Gastroesophageal sphincter (tissue), 4 donors: ENCODE results near the gene CCDC178. TPM values are rescaled to one million over a fixed set of nuclear protein-coding genes. Genes with fewer than 3 reads are reported as not detected.

Source experiments
- ATAC-seq: fragments of 150-250 bp; one replicate; pipeline ENCODE4 v1.9.1; 2016; ENCODE audit warnings: mild to moderate bottlenecking, moderate library complexity
- H3K27ac ChIP-seq, 4 donors: fragments of 200-600 bp; sonication (generic) in 3 of 4; 1 replicate in 3 of 4; 2 replicates in 1 of 4; pipeline ENCODE4 v1.5.1; 2016 to 2019
- H3K27me3 ChIP-seq: fragments of 200-600 bp; sonication (generic); one replicate; pipeline ENCODE4 v1.5.1; 2019
- H3K36me3 ChIP-seq, 2 donors: fragments of 200-600 bp; sonication (generic); one replicate each; pipeline ENCODE4 v1.5.1; 2019; ENCODE audit warnings: control low read depth in 1 of 2
- H3K4me1 ChIP-seq, 3 donors: fragments of 200-600 bp; sonication (generic); 1 replicate in 2 of 3; 2 replicates in 1 of 3; pipeline ENCODE4 v1.5.1; 2016 to 2019; ENCODE audit warnings: control low read depth in 2 of 3
- H3K4me3 ChIP-seq, 2 donors: fragments of 200-600 bp; sonication (generic); one replicate each; pipeline ENCODE4 v1.5.1; 2019; ENCODE audit warnings: mild to moderate bottlenecking in 1 of 2, moderate library complexity in 1 of 2
- H3K9me3 ChIP-seq, 3 donors: fragments of 200-600 bp; sonication (generic); one replicate each; pipeline ENCODE4 v1.5.1; 2017 to 2019; ENCODE audit warnings: control low read depth in 2 of 3
- EP300 ChIP-seq: sonication (generic); formaldehyde crosslinking; IDR thresholded peaks from one replicate; pipeline ENCODE4 v1.6.1; 2017; ENCODE audit warnings: antibody characterized with exemption, mild to moderate bottlenecking
- POLR2A ChIP-seq, 2 donors: fragments of 450-650 bp; IDR thresholded peaks; one replicate each; pipeline ENCODE4 v1.6.1; 2017; ENCODE audit warnings: antibody characterized with exemption in 2 of 2, mild to moderate bottlenecking in 2 of 2, moderate library complexity in 1 of 2
- POLR2AphosphoS5 ChIP-seq: sonication (generic); formaldehyde crosslinking; IDR thresholded peaks from one replicate; pipeline ENCODE4 v1.6.1; 2017; ENCODE audit warnings: antibody characterized with exemption
- WGBS, 2 donors: methylation state at CpG; one replicate each; pipeline ENCODE4 v1.1.5; 2018; ENCODE audit warnings: low coverage in 1 of 2; 5-methylcytosine and 5-hydroxymethylcytosine counted together
- total RNA-seq, 4 donors: library from RNA; depleted of rRNA; stranded (reverse); fragments of >200 nt; gene quantifications; one replicate each; pipeline ENCODE4 v1.1.0, GENCODE V29; 2016
- TF ChIP-seq, protein P1 (sequence below), 4 experiments: fragments of 200-600 bp in 2 of 4; fragments of 450-650 bp in 2 of 4; sonication (generic) in 1 of 4; IDR thresholded peaks; one replicate each; pipeline ENCODE4 v1.5.1; 2017 to 2019; ENCODE audit warnings: antibody characterized with exemption in 4 of 4, mild to moderate bottlenecking in 2 of 4, moderate library complexity in 2 of 4

Gene CCDC178
- total RNA-seq, 4 donors from 2014 or later = 0.27 to 3.3 (median 2.1) TPM; not detected in 1

DNA sequence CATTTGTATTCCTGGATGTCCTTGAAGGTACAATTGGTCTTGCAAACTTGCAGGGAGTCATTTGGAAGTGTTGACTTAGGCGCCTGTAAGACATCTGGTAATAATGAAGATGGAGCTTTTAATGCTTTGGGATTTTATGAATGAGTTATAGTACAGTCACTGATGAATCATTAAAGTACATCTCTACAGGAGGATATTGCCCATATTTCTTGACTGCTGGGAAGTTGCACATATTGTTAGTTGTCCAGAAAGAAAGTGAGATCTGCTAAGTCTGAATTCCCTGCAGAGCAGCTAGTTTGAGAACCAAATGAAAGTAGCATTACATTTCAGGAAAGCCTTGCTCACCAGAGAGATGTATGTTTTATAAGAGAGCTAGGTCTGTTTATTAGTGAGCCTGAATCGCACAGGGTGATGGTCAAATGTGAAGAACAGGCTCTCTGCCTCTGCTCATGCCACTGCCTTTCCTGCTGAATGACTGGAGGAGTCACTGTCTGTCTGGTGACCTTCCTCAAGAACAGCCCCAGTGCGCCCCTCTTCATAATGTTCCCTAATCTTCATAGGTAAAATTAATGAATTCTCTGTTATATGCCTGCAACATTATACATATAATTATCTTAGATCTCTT lies 528.7 kb downstream of the CCDC178 start:
- TF ChIP-seq EP300 (no peak), POLR2AphosphoS5 (no peak), POLR2A (IDR thresholded peaks at IDR 0.05) (no peak)
- TF ChIP-seq, protein P1, sequence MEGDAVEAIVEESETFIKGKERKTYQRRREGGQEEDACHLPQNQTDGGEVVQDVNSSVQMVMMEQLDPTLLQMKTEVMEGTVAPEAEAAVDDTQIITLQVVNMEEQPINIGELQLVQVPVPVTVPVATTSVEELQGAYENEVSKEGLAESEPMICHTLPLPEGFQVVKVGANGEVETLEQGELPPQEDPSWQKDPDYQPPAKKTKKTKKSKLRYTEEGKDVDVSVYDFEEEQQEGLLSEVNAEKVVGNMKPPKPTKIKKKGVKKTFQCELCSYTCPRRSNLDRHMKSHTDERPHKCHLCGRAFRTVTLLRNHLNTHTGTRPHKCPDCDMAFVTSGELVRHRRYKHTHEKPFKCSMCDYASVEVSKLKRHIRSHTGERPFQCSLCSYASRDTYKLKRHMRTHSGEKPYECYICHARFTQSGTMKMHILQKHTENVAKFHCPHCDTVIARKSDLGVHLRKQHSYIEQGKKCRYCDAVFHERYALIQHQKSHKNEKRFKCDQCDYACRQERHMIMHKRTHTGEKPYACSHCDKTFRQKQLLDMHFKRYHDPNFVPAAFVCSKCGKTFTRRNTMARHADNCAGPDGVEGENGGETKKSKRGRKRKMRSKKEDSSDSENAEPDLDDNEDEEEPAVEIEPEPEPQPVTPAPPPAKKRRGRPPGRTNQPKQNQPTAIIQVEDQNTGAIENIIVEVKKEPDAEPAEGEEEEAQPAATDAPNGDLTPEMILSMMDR (IDR thresholded peaks at IDR 0.05) = no peak
- Histone ChIP-seq H3K27ac (no peak overlapping the region), H3K36me3 (no peaks in the 10 kb centered on the region), H3K9me3 (no peaks in the 10 kb centered on the region), H3K4me3 (no peak overlapping the region), H3K4me1 (no peaks in the 10 kb centered on the region), H3K27me3 (no peaks in the 10 kb centered on the region)
- 45 to 70% methylated on average over 2 to 3 of the region's 3 CpGs for WGBS, 2 donors
- ATAC-seq = no peak

DNA sequence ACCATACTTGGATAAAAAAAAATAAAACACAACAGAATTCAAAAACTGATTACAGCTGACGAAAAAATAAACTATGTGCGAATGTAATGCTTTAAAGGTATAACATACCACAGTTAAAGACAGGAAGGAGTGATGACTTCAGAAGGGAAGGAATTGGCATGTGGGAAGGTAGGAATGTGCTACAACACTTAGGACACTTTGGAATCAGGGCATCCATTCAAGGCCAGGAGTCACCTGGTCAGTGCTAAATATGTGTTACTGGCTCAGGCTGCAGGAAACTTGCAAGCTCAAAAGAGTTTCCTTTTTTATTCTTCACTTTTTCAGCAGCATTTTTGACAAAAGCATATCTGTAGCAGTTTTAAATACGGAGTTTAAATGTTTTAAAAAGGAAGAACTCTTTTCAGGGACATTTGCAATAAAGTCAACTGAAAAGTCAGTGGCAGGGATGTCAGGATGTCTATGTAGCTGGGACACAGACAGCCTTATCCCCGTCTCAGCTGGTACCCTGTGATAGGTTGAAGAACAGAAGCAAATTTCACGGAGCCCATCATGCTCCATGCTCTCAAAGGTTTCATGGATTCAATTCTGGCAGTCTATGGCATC lies 529.7 kb downstream of the CCDC178 start:
- WGBS, 2 donors = 69 to 79% methylated on average over 4 to 5 of the region's 5 CpGs
- ATAC-seq = no peak
- TF ChIP-seq, protein P1 (IDR thresholded peaks at IDR 0.05) = no peak
- no peak for TF ChIP-seq POLR2AphosphoS5
- no peak for TF ChIP-seq EP300
- no peak for TF ChIP-seq POLR2A (IDR thresholded peaks at IDR 0.05)

DNA sequence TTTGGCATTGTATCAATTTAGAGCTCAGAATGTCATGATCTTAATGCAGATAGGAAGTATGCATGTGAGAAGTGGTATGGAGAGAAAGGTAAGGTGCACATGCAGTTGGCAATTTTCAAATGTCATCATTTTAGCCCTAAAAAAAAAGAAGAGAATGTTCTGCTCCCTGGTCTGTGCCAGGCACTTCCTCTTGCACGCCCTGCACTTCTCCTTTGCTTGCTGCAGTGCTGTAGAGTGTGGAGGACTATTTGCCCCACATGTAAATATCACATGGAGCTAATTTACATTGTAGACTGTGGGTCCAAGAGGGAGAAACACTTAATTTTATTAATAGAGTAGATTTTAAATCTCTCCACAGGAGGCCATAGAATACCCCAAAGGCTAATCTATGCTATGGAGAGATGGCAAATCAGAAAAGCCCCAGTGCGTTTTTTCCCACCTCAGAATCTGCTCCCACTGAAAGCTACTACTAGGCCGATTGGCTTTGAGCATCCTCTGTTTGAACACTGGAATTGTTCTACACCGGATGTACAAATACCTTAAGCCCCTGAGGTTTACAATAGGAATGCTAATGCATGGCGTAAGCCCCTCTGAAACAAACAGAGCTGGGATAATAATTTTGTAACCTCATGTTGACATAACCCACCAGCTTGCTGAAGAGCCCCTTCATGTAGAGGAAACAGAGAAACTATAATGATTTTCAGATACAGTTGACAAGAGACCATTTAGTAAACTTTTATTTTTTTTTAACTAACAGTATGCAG lies 530.5 kb downstream of the CCDC178 start:
- 60 to 75% methylated on average over 5 of the region's 5 CpGs for WGBS, 2 donors

More for the DNA sequence above, 529.7 kb downstream of the CCDC178 start:
- Histone ChIP-seq H3K4me3 (no peak overlapping the region), H3K4me1 (no peaks in the 10 kb centered on the region), H3K36me3 (no peaks in the 10 kb centered on the region), H3K9me3 (no peaks in the 10 kb centered on the region), H3K27me3 (no peaks in the 10 kb centered on the region), H3K27ac (no peak overlapping the region)

DNA sequence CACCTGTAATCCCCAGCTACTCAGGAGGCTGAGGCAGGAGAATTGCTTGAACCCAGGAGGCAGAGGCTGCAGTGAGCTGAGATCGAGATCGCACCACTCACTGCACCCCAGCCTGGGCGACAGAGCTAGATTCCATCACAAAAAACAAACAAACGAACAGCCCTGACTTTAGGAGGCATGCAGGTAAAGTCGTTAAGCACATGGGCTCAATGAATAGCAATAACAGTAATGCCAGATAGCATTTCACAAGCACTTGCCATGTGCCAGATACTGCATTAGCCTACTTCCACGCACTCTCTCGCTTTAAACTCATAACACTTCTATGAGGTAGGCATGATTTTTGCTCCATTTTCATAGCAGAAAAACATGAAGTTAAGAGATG lies 532.1 kb downstream of the CCDC178 start:
- no peaks in the 10 kb centered on the region for H3K36me3 ChIP-seq
- no peak overlapping the region for H3K27ac ChIP-seq
- no peaks in the 10 kb centered on the region for H3K4me1 ChIP-seq
- WGBS, 2 donors = 78 to 88% methylated on average over 6 to 7 of the region's 7 CpGs
- no peaks in the 10 kb centered on the region for H3K9me3 ChIP-seq
- no peak overlapping the region for H3K4me3 ChIP-seq
- ATAC-seq = no peak
- TF ChIP-seq POLR2AphosphoS5 (no peak), EP300 (no peak), POLR2A (IDR thresholded peaks at IDR 0.05) (no peak)
- TF ChIP-seq, protein P1 (IDR thresholded peaks at IDR 0.05) = no peak
- H3K27me3 ChIP-seq = no peaks in the 10 kb centered on the region

More for the DNA sequence above, 530.5 kb downstream of the CCDC178 start:
- no peak for ATAC-seq
- TF ChIP-seq POLR2AphosphoS5 (no peak), EP300 (no peak), POLR2A (IDR thresholded peaks at IDR 0.05) (no peak)
- TF ChIP-seq, protein P1 (IDR thresholded peaks at IDR 0.05) = no peak
- Histone ChIP-seq H3K4me3 (no peak overlapping the region), H3K27me3 (no peaks in the 10 kb centered on the region), H3K4me1 (no peaks in the 10 kb centered on the region), H3K36me3 (no peaks in the 10 kb centered on the region), H3K9me3 (no peaks in the 10 kb centered on the region), H3K27ac (no peak overlapping the region)
